HepG2 (cell line): ENCODE results near the gene ASIC2.

Experiments used
- CBX5 ChIP-seq: sonication (generic); formaldehyde crosslinking; IDR thresholded peaks from 2 replicates; pipeline ENCODE4 v1.4.0; 2020; ENCODE audit warnings: missing genetic modification reagents, borderline replicate concordance
- DNMT1 ChIP-seq: sonication (generic); formaldehyde crosslinking; IDR thresholded peaks from 2 replicates; pipeline ENCODE4 v1.5.1; 2020; ENCODE audit warnings: mild to moderate bottlenecking, missing genetic modification reagents
- LCORL ChIP-seq, 2 experiments: fragments of 450-650 bp in 1 of 2; sonication (generic) in 1 of 2; formaldehyde crosslinking in 1 of 2; IDR thresholded peaks; 2 replicates each; pipeline versions ENCODE4 v1.5.0 to v1.6.1; 2017 to 2020; ENCODE audit warnings: antibody characterized with exemption in 1 of 2, missing genetic modification reagents in 1 of 2
- NFYB ChIP-seq: sonication (generic); formaldehyde crosslinking; IDR thresholded peaks from 2 replicates; pipeline ENCODE4 v1.4.0; 2020; ENCODE audit warnings: missing genetic modification reagents
- POLR2A ChIP-seq, 2 experiments: IDR thresholded peaks; 2 replicates each; pipeline ENCODE4 v1.6.1; 2011; ENCODE audit warnings: low read depth in 2 of 2, low read length in 2 of 2, mild to moderate bottlenecking in 1 of 2, moderate library complexity in 1 of 2; ENCODE audit not compliant: insufficient read depth in 1 of 2
- RNF2 ChIP-seq: fragments of 450-650 bp; conservative IDR thresholded peaks from 2 replicates; pipeline ENCODE4 v1.6.1; 2016; ENCODE audit warnings: low read depth
- XRCC5 ChIP-seq: fragments of 200-400 bp; formaldehyde crosslinking; optimal IDR thresholded peaks from 2 replicates; pipeline ENCODE3; 2017; ENCODE audit warnings: mild to moderate bottlenecking, low read length
- ZNF431 ChIP-seq: sonication (generic); formaldehyde crosslinking; IDR thresholded peaks from 2 replicates; pipeline ENCODE4 v1.9.0; 2022; ENCODE audit warnings: missing genetic modification reagents, low read depth, mild to moderate bottlenecking, borderline replicate concordance
- TF ChIP-seq, protein P1 (sequence below): sonication (generic); formaldehyde crosslinking; IDR thresholded peaks from 2 replicates; pipeline ENCODE4 v1.4.0; 2020; ENCODE audit warnings: missing genetic modification reagents
- TF ChIP-seq, protein P2 (sequence below): sonication (generic); formaldehyde crosslinking; IDR thresholded peaks from 2 replicates; pipeline ENCODE4 v1.5.0; 2020; ENCODE audit warnings: mild to moderate bottlenecking, missing genetic modification reagents, moderate library complexity
- TF ChIP-seq, protein P3 (sequence below): sonication (generic); formaldehyde crosslinking; IDR thresholded peaks from 2 replicates; pipeline ENCODE4 v1.5.0; 2020; ENCODE audit warnings: missing genetic modification reagents

DNA sequence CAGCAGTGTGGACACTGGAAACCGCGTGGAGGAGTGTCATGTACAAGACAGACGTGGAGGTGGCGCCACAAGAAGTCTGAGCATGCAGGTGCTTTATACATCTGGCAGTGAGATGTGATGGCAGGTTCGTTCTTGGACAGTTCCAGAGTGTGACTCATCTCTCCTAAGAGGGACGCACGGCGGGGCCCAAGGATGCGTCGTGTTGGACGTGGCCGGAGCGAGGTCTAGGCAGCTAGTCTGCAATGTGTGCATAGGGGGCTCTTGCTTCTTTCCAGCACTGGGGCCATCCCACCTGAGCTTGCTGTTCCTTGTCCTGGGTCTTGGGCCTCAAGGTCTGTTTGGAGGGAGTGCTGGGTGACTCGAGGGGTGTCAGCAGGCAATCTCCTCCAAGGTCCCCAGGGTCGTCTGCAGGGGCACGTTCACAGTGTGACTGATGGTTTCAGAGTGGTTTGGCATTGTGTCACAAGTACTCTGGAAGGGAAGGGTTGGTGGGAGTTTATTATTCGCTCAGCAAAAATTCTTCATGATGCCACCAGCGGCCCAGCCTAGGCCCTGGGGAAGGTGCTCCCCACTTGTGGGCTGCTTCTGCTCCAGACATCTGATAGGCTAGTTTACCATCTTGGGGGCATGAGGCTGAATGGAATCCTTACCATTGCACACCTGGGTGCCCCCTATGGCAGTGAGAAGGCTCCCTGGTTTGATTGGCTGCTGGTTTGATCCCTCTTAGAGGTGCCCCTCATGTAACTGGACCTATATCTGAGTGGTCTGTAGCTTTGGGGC is 279.3 kb downstream of the ASIC2 start:
- no peak for TF ChIP-seq ZNF431
- TF ChIP-seq, protein P1, sequence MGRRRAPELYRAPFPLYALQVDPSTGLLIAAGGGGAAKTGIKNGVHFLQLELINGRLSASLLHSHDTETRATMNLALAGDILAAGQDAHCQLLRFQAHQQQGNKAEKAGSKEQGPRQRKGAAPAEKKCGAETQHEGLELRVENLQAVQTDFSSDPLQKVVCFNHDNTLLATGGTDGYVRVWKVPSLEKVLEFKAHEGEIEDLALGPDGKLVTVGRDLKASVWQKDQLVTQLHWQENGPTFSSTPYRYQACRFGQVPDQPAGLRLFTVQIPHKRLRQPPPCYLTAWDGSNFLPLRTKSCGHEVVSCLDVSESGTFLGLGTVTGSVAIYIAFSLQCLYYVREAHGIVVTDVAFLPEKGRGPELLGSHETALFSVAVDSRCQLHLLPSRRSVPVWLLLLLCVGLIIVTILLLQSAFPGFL (CRISPR knock-in tag): no peak
- TF ChIP-seq, protein P2, sequence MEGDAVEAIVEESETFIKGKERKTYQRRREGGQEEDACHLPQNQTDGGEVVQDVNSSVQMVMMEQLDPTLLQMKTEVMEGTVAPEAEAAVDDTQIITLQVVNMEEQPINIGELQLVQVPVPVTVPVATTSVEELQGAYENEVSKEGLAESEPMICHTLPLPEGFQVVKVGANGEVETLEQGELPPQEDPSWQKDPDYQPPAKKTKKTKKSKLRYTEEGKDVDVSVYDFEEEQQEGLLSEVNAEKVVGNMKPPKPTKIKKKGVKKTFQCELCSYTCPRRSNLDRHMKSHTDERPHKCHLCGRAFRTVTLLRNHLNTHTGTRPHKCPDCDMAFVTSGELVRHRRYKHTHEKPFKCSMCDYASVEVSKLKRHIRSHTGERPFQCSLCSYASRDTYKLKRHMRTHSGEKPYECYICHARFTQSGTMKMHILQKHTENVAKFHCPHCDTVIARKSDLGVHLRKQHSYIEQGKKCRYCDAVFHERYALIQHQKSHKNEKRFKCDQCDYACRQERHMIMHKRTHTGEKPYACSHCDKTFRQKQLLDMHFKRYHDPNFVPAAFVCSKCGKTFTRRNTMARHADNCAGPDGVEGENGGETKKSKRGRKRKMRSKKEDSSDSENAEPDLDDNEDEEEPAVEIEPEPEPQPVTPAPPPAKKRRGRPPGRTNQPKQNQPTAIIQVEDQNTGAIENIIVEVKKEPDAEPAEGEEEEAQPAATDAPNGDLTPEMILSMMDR: no peak
- TF ChIP-seq NFYB (CRISPR knock-in tag): no peak
- TF ChIP-seq LCORL (IDR thresholded peaks at IDR 0.05): no peak
- no peak for TF ChIP-seq LCORL (CRISPR knock-in tag; IDR thresholded peaks at IDR 0.05)
- no peak for TF ChIP-seq CBX5 (CRISPR knock-in tag)
- TF ChIP-seq, protein P3, sequence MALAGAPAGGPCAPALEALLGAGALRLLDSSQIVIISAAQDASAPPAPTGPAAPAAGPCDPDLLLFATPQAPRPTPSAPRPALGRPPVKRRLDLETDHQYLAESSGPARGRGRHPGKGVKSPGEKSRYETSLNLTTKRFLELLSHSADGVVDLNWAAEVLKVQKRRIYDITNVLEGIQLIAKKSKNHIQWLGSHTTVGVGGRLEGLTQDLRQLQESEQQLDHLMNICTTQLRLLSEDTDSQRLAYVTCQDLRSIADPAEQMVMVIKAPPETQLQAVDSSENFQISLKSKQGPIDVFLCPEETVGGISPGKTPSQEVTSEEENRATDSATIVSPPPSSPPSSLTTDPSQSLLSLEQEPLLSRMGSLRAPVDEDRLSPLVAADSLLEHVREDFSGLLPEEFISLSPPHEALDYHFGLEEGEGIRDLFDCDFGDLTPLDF (CRISPR knock-in tag): no peak
- TF ChIP-seq XRCC5: no peak
- TF ChIP-seq RNF2: no peak
- TF ChIP-seq POLR2A (IDR thresholded peaks at IDR 0.05; ENCODE audit: insufficient read depth in 1 of 2, low read depth in 2 of 2, low read length in 2 of 2): no peak
- TF ChIP-seq DNMT1 (CRISPR knock-in tag): no peak
